Body of pancreas (tissue), 4 donors: ENCODE data around the gene ZBTB18. TPM values are rescaled to one million over a fixed set of nuclear protein-coding genes. Genes with fewer than 3 reads are reported as not detected.

Experiments used
- ATAC-seq: fragments of 150-250 bp; one replicate; pipeline ENCODE4 v1.9.1; 2016
- DNase-seq, 4 donors: peaks; one replicate each; pipeline ENCODE4 v3.0.0-alpha.2; 2019
- H3K27ac ChIP-seq, 4 donors: fragments of 200-600 bp; sonication (generic); 1 replicate in 3 of 4; 2 replicates in 1 of 4; pipeline versions ENCODE4 v1.5.1 to v1.6.1; 2016 to 2019; ENCODE audit warnings: mild to moderate bottlenecking in 1 of 4, mixed read lengths in 1 of 4, moderate library complexity in 1 of 4
- H3K27me3 ChIP-seq, 2 donors: fragments of 200-600 bp; sonication (generic); one replicate each; pipeline ENCODE4 v1.6.0; 2016; ENCODE audit warnings: mild to moderate bottlenecking in 1 of 2
- H3K36me3 ChIP-seq, 2 donors: fragments of 200-600 bp; sonication (generic); replicated peaks in 1 of 2; 2 replicates each; pipeline ENCODE4 v1.5.1; 2016; ENCODE audit warnings: low read depth in 2 of 2; ENCODE audit not compliant: insufficient read depth in 1 of 2
- H3K4me1 ChIP-seq: fragments of 200-600 bp; sonication (generic); one replicate; pipeline ENCODE4 v1.6.0; 2016
- H3K4me3 ChIP-seq, 2 donors: fragments of 200-600 bp; sonication (generic); 1 replicate in 1 of 2; 2 replicates in 1 of 2; pipeline ENCODE4 v1.5.1; 2016 to 2019
- H3K9me3 ChIP-seq, 3 donors: fragments of 200-600 bp; sonication (generic); 1 replicate in 2 of 3; 2 replicates in 1 of 3; pipeline ENCODE4 v1.5.1; 2016
- POLR2A ChIP-seq, 3 donors: fragments of 450-650 bp; IDR thresholded peaks; one replicate each; pipeline ENCODE4 v1.6.1; 2016; ENCODE audit warnings: antibody characterized with exemption in 3 of 3, mild to moderate bottlenecking in 2 of 3
- WGBS, 2 donors: methylation state at CpG; one replicate each; pipeline ENCODE4 v1.1.5; 2017; 5-methylcytosine and 5-hydroxymethylcytosine counted together
- intact Hi-C: fragments of 100-400 bp; cut with DNase I; formaldehyde crosslinking; loops from one replicate; pipeline ENCODE4 v1.15.1; 2023
- total RNA-seq, 2 donors: library from RNA; depleted of rRNA; stranded (reverse); fragments of >200 nt; gene quantifications; one replicate each; pipeline ENCODE4 v1.1.0, GENCODE V29; 2016
- TF ChIP-seq, protein P1 (sequence below), 7 experiments: fragments of 450-650 bp in 4 of 7; fragments of 200-600 bp in 3 of 7; sonication (generic) in 3 of 7; IDR thresholded peaks; one replicate each; pipeline ENCODE4 v1.5.1; 2016 to 2019; ENCODE audit warnings: antibody characterized with exemption in 7 of 7

ZBTB18 gene
- total RNA-seq, 2 donors from 2014 or later = 20.4 to 22.6 TPM

DNA sequence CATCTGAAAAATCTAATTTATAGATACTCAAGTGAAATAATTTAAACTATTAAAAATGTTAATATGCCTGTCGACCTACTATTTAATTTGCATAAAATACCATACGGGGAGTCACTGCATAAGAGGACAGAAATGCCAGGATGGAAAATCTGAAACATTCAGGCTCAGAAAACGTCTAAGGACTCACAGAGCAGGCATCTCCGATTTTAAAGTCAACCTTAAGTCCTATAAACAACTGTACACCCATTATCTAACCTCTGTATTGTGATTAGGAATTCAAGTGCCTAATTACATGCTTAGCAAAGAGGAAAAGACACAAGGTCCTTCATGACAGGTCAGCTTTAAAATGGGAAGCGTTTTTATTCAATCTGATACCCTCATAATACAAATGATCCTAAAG, 49.2 kb downstream of the ZBTB18 start:
- TF ChIP-seq, protein P1, sequence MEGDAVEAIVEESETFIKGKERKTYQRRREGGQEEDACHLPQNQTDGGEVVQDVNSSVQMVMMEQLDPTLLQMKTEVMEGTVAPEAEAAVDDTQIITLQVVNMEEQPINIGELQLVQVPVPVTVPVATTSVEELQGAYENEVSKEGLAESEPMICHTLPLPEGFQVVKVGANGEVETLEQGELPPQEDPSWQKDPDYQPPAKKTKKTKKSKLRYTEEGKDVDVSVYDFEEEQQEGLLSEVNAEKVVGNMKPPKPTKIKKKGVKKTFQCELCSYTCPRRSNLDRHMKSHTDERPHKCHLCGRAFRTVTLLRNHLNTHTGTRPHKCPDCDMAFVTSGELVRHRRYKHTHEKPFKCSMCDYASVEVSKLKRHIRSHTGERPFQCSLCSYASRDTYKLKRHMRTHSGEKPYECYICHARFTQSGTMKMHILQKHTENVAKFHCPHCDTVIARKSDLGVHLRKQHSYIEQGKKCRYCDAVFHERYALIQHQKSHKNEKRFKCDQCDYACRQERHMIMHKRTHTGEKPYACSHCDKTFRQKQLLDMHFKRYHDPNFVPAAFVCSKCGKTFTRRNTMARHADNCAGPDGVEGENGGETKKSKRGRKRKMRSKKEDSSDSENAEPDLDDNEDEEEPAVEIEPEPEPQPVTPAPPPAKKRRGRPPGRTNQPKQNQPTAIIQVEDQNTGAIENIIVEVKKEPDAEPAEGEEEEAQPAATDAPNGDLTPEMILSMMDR (IDR thresholded peaks at IDR 0.05) = no peak
- no peak for TF ChIP-seq POLR2A (IDR thresholded peaks at IDR 0.05)
- Histone ChIP-seq H3K36me3 (no peaks in the 10 kb centered on the region), H3K27me3 (no peaks in the 10 kb centered on the region), H3K27ac (no peak overlapping the region), H3K4me1 (no peaks in the 10 kb centered on the region), H3K4me3 (no peak overlapping the region), H3K9me3 (no peaks in the 10 kb centered on the region)
- no peak for ATAC-seq
- 53 to 55% methylated on average over 5 of the region's 5 CpGs for WGBS, 2 donors
- intact Hi-C loops = no loop called here
- no peak for DNase-seq

GRCh38 chr1:244100704-244101453, 49.8 kb downstream of the ZBTB18 start:
- intact Hi-C loops = no loop called here
- ATAC-seq = no peak
- TF ChIP-seq, protein P1 (IDR thresholded peaks at IDR 0.05) = no peak
- no peak for TF ChIP-seq POLR2A (IDR thresholded peaks at IDR 0.05)
- 59 to 66% methylated on average over 18 of the region's 18 CpGs for WGBS, 2 donors
- Histone ChIP-seq H3K27ac (no peak overlapping the region), H3K36me3 (no peaks in the 10 kb centered on the region), H3K9me3 (no peaks in the 10 kb centered on the region), H3K27me3 (no peaks in the 10 kb centered on the region), H3K4me1 (peaks cover under 1% of the 10 kb centered on the region), H3K4me3 (no peak overlapping the region)
- DNase-seq = no peak

GRCh38 chr1:244102046-244102445, 51.0 kb downstream of the ZBTB18 start:
- TF ChIP-seq, protein P1 (IDR thresholded peaks at IDR 0.05) = no peak
- no peak for TF ChIP-seq POLR2A (IDR thresholded peaks at IDR 0.05)
- intact Hi-C loops = no loop called here
- Histone ChIP-seq H3K4me1 (peaks cover 5% of the 10 kb centered on the region), H3K27ac (no peak overlapping the region), H3K27me3 (no peaks in the 10 kb centered on the region), H3K9me3 (no peaks in the 10 kb centered on the region), H3K4me3 (no peak overlapping the region), H3K36me3 (no peaks in the 10 kb centered on the region)
- ATAC-seq (no peak), DNase-seq (no peak)
- WGBS, 2 donors = 86 to 92% methylated on average over 10 of the region's 10 CpGs

DNA sequence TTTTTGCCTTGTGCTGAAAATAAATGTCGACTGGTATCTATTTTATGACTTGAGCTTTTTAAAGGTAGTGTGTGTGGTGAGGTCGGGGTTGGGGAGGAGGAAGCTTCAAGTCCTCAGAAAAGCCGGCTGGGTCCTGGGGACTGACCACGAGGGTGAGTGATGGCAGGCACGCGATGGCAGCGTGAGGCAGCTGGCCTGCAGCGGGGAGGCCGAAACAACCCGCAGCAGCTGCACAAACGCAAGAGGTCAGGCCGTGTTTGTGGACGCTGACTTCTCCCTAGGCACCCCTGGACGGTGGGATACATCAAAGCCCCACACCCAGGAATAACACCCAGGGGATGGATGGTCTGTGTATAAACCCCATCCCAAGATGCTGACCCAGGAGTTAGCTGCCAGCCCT, 51.4 kb downstream of the ZBTB18 start:
- Histone ChIP-seq H3K36me3 (no peaks in the 10 kb centered on the region), H3K4me3 (no peak overlapping the region), H3K27me3 (no peaks in the 10 kb centered on the region), H3K4me1 (peaks cover 5% of the 10 kb centered on the region), H3K27ac (no peak overlapping the region), H3K9me3 (no peaks in the 10 kb centered on the region)
- intact Hi-C loops = no loop called here
- TF ChIP-seq, protein P1 (IDR thresholded peaks at IDR 0.05) = no peak
- no peak for TF ChIP-seq POLR2A (IDR thresholded peaks at IDR 0.05)
- DNase-seq = no peak
- 54 to 66% methylated on average over 14 of the region's 14 CpGs for WGBS, 2 donors
- no peak for ATAC-seq
